Endothelial cell of umbilical vein (primary cell): ENCODE measurements around the gene ANXA4.

ENCODE experiments used
- EZH2 ChIP-seq: IDR thresholded peaks from 2 replicates; pipeline ENCODE4 v1.6.1; 2012; ENCODE audit warnings: borderline replicate concordance, low read depth, mild to moderate bottlenecking, moderate library complexity, low read length, inconsistent platforms; ENCODE audit not compliant: severe bottlenecking
- JUN ChIP-seq: IDR thresholded peaks from 2 replicates; pipeline ENCODE4 v1.6.1; 2011; ENCODE audit warnings: borderline replicate concordance, low read depth; ENCODE audit not compliant: insufficient read length, insufficient read depth
- POLR2A ChIP-seq: IDR thresholded peaks from 2 replicates; pipeline ENCODE4 v1.6.1; 2012; ENCODE audit warnings: low read depth, mild to moderate bottlenecking, control low read depth, low read length
- TF ChIP-seq, protein P1 (sequence below), 2 donors: IDR thresholded peaks; 1 replicate in 1 of 2; 2 replicates in 1 of 2; pipeline ENCODE4 v1.5.1; 2011; ENCODE audit warnings: low read length in 2 of 2, mild to moderate bottlenecking in 2 of 2, moderate library complexity in 2 of 2, control low read depth in 1 of 2, inconsistent platforms in 1 of 2, low read depth in 1 of 2; ENCODE audit not compliant: insufficient read depth in 1 of 2; ENCODE audit errors: extremely low read depth in 1 of 2

DNA sequence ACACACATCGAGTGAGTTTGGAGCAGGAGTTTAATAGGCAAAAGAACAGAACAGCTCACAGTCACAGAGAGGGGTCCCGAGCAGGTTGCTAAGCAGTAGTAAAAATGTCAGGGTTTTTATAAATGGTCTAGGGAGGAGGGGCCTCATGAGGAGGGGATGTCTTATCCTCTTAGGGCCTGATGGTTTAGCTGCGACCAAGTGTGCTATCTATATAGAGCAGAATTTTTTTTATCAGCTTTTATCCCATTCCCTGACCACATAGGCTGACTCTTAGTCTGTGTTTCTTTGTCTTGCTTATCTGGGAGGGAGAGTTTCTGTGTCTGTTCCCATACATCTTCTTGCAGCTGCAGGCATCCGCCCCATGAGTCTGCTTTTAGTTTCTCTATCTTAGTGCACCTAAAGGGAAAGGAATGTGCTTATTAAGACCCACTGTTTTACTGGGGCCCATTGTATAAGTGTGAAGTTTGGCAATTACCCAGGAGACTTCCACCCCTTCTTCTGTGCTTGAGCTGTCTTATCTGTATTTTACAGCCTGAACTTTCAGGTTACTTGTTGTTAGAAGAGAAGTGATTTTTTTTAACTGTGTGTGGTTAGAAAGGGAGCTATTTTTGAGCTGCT, 57.1 kb downstream of the ANXA4 start:
- TF ChIP-seq, protein P1, sequence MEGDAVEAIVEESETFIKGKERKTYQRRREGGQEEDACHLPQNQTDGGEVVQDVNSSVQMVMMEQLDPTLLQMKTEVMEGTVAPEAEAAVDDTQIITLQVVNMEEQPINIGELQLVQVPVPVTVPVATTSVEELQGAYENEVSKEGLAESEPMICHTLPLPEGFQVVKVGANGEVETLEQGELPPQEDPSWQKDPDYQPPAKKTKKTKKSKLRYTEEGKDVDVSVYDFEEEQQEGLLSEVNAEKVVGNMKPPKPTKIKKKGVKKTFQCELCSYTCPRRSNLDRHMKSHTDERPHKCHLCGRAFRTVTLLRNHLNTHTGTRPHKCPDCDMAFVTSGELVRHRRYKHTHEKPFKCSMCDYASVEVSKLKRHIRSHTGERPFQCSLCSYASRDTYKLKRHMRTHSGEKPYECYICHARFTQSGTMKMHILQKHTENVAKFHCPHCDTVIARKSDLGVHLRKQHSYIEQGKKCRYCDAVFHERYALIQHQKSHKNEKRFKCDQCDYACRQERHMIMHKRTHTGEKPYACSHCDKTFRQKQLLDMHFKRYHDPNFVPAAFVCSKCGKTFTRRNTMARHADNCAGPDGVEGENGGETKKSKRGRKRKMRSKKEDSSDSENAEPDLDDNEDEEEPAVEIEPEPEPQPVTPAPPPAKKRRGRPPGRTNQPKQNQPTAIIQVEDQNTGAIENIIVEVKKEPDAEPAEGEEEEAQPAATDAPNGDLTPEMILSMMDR (IDR thresholded peaks at IDR 0.05; ENCODE audit: extremely low read depth in 1 of 2, insufficient read depth in 1 of 2, low read depth in 1 of 2, low read length in 2 of 2): no peak
- TF ChIP-seq POLR2A (no peak), JUN (no peak), EZH2 (no peak)
